ENCODE measurements around the gene COL6A2.

- TF ChIP-seq CTCF (IDR thresholded peaks at IDR 0.05 in 8 of 11, conservative IDR thresholded peaks at IDR 0.05 in 3 of 11) (no peak), POLR2A (IDR thresholded peaks at IDR 0.05) (no peak)
Measured at GRCh38 chr21:46100426-46100825, 2.5 kb downstream of the COL6A2 start.

Data from spleen (tissue), 7 donors.